ENCODE results near the gene MGMT. TPM values are rescaled to one million over a fixed set of nuclear protein-coding genes. Genes with fewer than 3 reads are reported as not detected.

MGMT gene
- polyA plus RNA-seq, 1 of the 3 experiments (the other 2 are of a cell fraction), result 10.8 TPM

GRCh38 chr10:129716211-129716681 is 249.2 kb downstream of the MGMT start:
- no peaks in the 10 kb centered on the region for H3K36me3 ChIP-seq (replicated peaks in 1 of 2; ENCODE audit: control insufficient read depth in 1 of 2, insufficient read depth in 2 of 2, low read length in 1 of 2)
- H3K4me1 ChIP-seq (ENCODE audit: control insufficient read depth in 1 of 2, insufficient read depth in 2 of 2, low read depth in 1 of 2, low read length in 1 of 2), result peaks cover 0 to 3% of the 10 kb centered on the region in 2 experiments; a peak in 1 of 4 replicates
- no peaks in the 10 kb centered on the region for H3F3A ChIP-seq (replicated peaks; ENCODE audit: insufficient read depth)
- 59% methylated on average over 12 of the region's 12 CpGs for WGBS (ENCODE audit: low lambda C conversion rate)
- H3K27ac ChIP-seq (ENCODE audit: low read depth in 2 of 2, low read length in 1 of 2), result no peak overlapping the region
- H3K79me2 ChIP-seq (ENCODE audit: insufficient read depth), result no peaks in the 10 kb centered on the region
- no peaks in the 10 kb centered on the region for H4K20me1 ChIP-seq (ENCODE audit: insufficient read depth)
- H2AFZ ChIP-seq (ENCODE audit: low read depth), result no peak overlapping the region
- no peak for DNase-seq
- H3K9me2 ChIP-seq, result no peaks in the 10 kb centered on the region
- TF ChIP-seq CTCF (IDR thresholded peaks at IDR 0.05) (no peak), EP300 (IDR thresholded peaks at IDR 0.05; ENCODE audit: borderline replicate concordance in 1 of 2, low read depth in 1 of 2, low read length in 1 of 2) (no peak), TEAD4 (IDR thresholded peaks at IDR 0.05; ENCODE audit: borderline replicate concordance, insufficient read depth) (no peak), SIN3A (IDR thresholded peaks at IDR 0.05; ENCODE audit: borderline replicate concordance, low read depth, low read length) (no peak), TAF1 (IDR thresholded peaks at IDR 0.05; ENCODE audit: borderline replicate concordance, low read depth, low read length) (no peak)
- CTCF ChIA-PET, result no interaction called here
- H3K9ac ChIP-seq, result no peak overlapping the region
- H3K27me3 ChIP-seq (ENCODE audit: insufficient read depth), result no peaks in the 10 kb centered on the region
- no peak overlapping the region for H3K4me2 ChIP-seq
- POLR2A ChIA-PET, result no interaction called here
- no peaks in the 10 kb centered on the region for H3K9me3 ChIP-seq
- no peak overlapping the region for H3K4me3 ChIP-seq (ENCODE audit: low read depth in 2 of 2, low read length in 1 of 2)

- no peaks in the 10 kb centered on the region for H3K27me3 ChIP-seq (ENCODE audit: insufficient read depth)
- no peaks in the 10 kb centered on the region for H3K9me2 ChIP-seq
- no peak for TF ChIP-seq TEAD4 (IDR thresholded peaks at IDR 0.05; ENCODE audit: borderline replicate concordance, insufficient read depth)
- TF ChIP-seq GABPA (IDR thresholded peaks at IDR 0.05; ENCODE audit: low read depth), result no peak
- no peak for TF ChIP-seq NFIC (IDR thresholded peaks at IDR 0.05; ENCODE audit: borderline replicate concordance)
- no peak for TF ChIP-seq USF1 (IDR thresholded peaks at IDR 0.05; ENCODE audit: borderline replicate concordance, low read depth)
- TF ChIP-seq YY1 (IDR thresholded peaks at IDR 0.05; ENCODE audit: low read depth), result no peak
- TF ChIP-seq NRF1 (IDR thresholded peaks at IDR 0.05; ENCODE audit: low read depth, low read length), result no peak
- no peak for TF ChIP-seq FOXJ3 (CRISPR knock-in tag; IDR thresholded peaks at IDR 0.05)
- no peak overlapping the region for H3K27ac ChIP-seq (ENCODE audit: low read depth in 2 of 2, low read length in 1 of 2)
- H3K36me3 ChIP-seq (replicated peaks in 1 of 2; ENCODE audit: control insufficient read depth in 1 of 2, insufficient read depth in 2 of 2, low read length in 1 of 2), result no peaks in the 10 kb centered on the region
- no peaks in the 10 kb centered on the region for H3K79me2 ChIP-seq (ENCODE audit: insufficient read depth)
- DNase-seq, result no peak
- no peaks in the 10 kb centered on the region for H4K20me1 ChIP-seq (ENCODE audit: insufficient read depth)
- no peak overlapping the region for H3K9ac ChIP-seq
- no peaks in the 10 kb centered on the region for H3K9me3 ChIP-seq
- no peaks in the 10 kb centered on the region for H3F3A ChIP-seq (replicated peaks; ENCODE audit: insufficient read depth)
- no peak overlapping the region for H3K4me3 ChIP-seq (ENCODE audit: low read depth in 2 of 2, low read length in 1 of 2)
- H3K4me2 ChIP-seq, result no peak overlapping the region
- 89% methylated on average over 9 of the region's 9 CpGs for WGBS (ENCODE audit: low lambda C conversion rate)
- ChIA-PET POLR2A (no interaction called here), CTCF (no interaction called here)
- H2AFZ ChIP-seq (ENCODE audit: low read depth), result no peak overlapping the region
- H3K4me1 ChIP-seq (ENCODE audit: control insufficient read depth in 1 of 2, insufficient read depth in 2 of 2, low read depth in 1 of 2, low read length in 1 of 2), result peaks cover 0 to 3% of the 10 kb centered on the region in 2 experiments; a peak in 1 of 4 replicates
Observed at GRCh38 chr10:129716881-129717280, 249.8 kb downstream of the MGMT start.

Data from SK-N-SH (cell line).